ENCODE results near the gene DEPDC5.

DEPDC5 gene

DNA sequence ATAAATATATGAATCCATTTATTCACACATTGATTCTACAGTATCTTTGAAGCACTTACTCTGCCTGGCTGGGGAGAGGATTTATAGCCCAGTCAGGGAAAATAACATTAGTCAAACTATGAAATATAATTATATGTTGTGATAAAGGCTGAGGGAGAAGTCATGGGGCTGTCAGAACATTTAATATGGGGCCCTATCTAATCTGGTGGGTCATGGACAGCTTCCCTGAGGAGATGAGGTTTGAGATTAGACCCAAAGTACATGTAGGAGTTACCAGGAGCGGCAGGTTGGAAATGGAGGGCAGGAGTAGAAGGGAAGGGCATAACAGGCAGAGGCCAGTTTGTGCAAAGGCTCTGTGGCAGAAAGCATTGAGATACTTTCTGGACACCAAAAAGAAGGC, 86.2 kb downstream of the DEPDC5 start:
- no peak for DNase-seq
- CTCF ChIA-PET = no interaction called here
- no peaks in the 10 kb centered on the region for H3K9me3 Mint-ChIP-seq
- H3K4me1 Mint-ChIP-seq = no peaks in the 10 kb centered on the region
- H3K27me3 Mint-ChIP-seq = no peaks in the 10 kb centered on the region
- H3K36me3 Mint-ChIP-seq = peaks cover 37% of the 10 kb centered on the region
- no peak overlapping the region for H3K27ac Mint-ChIP-seq
- no peak overlapping the region for H3K4me3 Mint-ChIP-seq

DNA sequence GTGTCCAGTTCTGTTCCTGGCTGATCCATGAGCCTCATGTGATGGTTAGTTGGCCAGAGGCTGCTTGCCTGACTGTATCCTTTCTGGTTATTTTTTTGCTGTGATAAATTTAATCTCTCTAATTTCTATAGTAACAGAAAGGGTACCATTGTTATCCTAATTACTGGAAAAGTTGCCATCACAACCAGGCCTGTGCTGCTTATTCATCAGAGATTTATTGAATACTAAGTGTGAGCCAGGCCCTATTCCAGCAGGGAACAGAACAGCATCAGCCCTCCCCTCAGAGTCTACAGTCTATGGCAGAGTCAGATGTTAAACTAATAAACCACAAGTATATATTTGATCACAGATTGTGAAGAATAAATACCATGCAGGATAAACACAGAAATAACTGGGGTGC, 86.8 kb downstream of the DEPDC5 start:
- H3K4me1 Mint-ChIP-seq = no peaks in the 10 kb centered on the region
- no peak for DNase-seq
- CTCF ChIA-PET = no interaction called here
- no peak overlapping the region for H3K27ac Mint-ChIP-seq
- no peaks in the 10 kb centered on the region for H3K9me3 Mint-ChIP-seq
- H3K27me3 Mint-ChIP-seq = no peaks in the 10 kb centered on the region
- no peak overlapping the region for H3K4me3 Mint-ChIP-seq
- peaks cover 37% of the 10 kb centered on the region for H3K36me3 Mint-ChIP-seq

DNA sequence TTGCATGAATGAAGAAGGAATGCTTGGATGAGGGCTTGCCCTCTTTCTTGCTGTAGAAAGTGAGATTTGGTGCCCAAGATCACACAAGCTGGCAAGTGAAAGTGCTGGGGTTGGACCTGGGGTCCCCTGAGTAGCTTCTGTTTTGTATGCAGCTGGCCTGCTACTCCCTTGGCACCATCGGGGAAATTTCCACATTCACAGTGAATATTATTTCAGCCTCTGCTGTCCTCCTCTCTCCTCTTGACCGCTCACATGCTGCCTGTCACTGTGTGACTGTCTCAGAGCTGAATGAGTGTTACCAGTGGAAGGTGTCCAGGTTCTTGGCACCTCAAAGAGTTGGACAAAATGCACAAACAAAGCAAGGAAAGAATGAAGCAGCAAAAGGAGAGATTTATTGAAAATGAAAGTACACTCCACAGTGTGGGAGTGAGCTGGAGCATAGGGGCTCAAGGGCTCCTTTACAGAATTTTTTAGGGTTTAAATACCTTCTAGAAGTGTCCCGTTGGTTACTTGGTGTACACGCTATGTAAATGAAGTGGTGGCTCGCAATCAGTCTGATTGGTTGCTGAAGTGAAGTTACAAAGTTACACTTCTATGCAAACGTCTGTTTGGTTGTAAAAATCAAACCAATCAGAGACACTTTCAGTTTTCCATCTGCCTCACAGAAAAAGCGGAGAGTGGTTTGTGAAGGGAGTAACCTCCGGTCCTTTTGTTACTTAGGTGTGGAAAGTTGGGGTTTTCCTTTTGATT, 87.4 kb downstream of the DEPDC5 start:
- Mint-ChIP-seq H3K4me1 (no peaks in the 10 kb centered on the region), H3K36me3 (peaks cover 42% of the 10 kb centered on the region), H3K27me3 (no peaks in the 10 kb centered on the region), H3K4me3 (no peak overlapping the region), H3K9me3 (no peaks in the 10 kb centered on the region), H3K27ac (peak overlapping the region; percentile 13)
- no peak for DNase-seq
- CTCF ChIA-PET = no interaction called here

DNA sequence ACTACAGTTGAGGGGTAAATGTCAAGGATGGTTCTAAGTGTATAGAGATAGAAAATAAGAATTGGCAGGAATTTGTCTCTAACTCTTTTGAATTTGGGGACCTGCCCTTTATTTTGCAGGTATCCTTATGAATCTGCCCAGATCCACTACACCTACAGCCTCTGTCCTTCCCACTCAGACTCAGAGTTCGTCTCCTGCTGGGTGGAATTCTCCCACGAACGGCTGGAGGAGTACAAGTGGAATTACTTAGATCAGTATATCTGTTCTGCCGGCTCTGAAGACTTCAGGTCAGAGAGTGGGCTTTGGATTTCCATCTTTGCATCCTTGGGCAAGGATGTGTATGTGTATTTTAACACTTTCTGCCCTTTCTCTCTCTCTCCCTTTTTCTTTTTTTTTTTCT, 89.7 kb downstream of the DEPDC5 start:
- Mint-ChIP-seq H3K4me3 (no peak overlapping the region), H3K27ac (no peak overlapping the region), H3K4me1 (no peaks in the 10 kb centered on the region), H3K27me3 (no peaks in the 10 kb centered on the region), H3K36me3 (peaks cover 44% of the 10 kb centered on the region), H3K9me3 (no peaks in the 10 kb centered on the region)
- no peak for DNase-seq
- CTCF ChIA-PET = interaction anchor here (1.2 kb wide), 1 partner anchor 10 kb away, joined by 3 read pairs; no protein-coding TSS in a partner anchor

DNA sequence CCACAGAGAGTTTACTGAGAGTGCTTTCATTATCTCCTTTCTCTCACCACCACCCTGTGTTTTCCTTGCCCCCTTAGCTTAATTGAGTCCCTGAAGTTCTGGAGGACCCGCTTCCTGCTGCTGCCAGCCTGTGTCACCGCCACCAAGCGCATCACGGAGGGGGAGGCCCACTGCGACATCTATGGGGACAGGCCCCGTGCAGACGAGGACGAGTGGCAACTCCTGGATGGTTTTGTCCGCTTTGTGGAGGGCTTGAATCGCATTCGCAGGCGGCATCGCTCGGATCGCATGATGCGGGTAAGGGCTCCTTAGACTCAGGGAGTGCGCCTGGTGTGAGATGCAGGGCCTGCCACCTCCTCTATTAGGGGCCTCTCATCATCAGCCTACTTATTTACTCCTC, 91.1 kb downstream of the DEPDC5 start:
- CTCF ChIA-PET = interaction anchor here (0.6 kb wide), 1 partner anchor 126 kb away, joined by 3 read pairs; no protein-coding TSS in a partner anchor
- Mint-ChIP-seq H3K4me3 (no peak overlapping the region), H3K27me3 (no peaks in the 10 kb centered on the region), H3K27ac (no peak overlapping the region), H3K4me1 (no peaks in the 10 kb centered on the region), H3K36me3 (peaks cover 44% of the 10 kb centered on the region), H3K9me3 (no peaks in the 10 kb centered on the region)
- DNase-seq = no peak

DNA sequence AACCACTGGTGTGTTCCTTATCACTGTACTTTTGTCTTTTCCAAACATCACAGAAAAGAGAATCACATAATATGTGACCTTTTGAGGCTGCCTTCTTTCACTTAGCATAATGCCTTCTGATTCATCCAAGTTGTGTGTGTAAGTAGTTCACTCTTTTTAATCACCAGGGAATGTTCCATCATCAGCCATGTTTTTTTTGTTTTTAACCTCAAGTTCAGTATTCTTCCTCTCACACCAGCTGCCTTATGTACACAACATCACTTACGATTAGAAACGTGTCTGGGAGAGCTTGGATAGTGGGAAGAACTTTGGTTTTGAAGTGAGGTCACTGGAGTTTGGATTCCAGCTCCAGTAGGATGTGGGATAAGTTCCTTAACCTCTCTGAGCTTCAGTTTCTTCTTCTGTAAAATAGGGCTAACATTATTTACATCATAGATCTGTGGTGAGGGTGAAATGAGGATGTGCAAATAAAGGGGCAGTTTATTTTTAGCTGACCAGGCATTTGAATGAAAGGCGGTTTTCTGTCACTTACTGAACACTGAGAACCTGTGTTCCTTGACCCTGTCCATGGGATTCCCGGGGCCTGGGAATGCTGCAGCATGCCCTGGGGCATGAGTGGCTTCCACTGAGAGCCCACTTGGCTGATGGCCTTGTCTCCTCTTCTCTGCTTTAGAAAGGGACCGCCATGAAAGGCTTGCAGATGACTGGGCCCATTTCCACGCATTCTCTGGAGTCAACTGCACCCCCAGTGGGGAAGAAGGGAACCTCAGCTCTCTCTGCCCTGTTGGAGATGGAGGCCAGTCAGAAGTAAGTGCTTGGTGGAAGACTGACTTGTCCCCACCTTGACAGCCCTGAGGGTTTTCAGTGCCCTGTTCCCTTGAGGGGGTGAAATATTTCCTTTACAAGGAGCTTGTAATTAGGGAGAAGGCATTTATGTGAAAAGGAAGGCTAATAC, 92.6 kb downstream of the DEPDC5 start:
- no peak overlapping the region for H3K27ac Mint-ChIP-seq
- peaks cover 40% of the 10 kb centered on the region for H3K36me3 Mint-ChIP-seq

DNA sequence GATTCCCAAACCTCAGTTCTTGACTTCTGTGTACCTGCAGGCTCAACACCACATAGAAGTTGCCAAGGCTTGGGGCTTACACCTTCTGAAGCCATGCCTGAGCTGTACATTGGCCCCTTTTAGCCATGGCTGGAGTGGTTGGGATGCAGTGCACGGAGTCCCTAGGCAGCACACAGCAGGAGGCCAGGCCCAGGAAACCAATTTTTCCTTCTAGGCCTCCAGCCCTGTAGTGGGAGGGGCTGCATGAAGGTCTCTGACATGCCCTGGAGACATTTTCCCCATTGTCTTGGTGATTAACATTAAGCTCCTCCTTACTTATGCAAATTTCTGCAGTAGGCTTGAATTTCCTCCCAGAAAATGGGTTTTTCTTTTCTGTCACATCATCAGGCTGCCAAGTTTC, 94.6 kb downstream of the DEPDC5 start:
- peaks cover 34% of the 10 kb centered on the region for H3K36me3 Mint-ChIP-seq
- no peaks in the 10 kb centered on the region for H3K4me1 Mint-ChIP-seq
- H3K27ac Mint-ChIP-seq = no peak overlapping the region
- H3K9me3 Mint-ChIP-seq = no peaks in the 10 kb centered on the region
- CTCF ChIA-PET = no interaction called here
- no peak overlapping the region for H3K4me3 Mint-ChIP-seq
- DNase-seq = no peak
- no peaks in the 10 kb centered on the region for H3K27me3 Mint-ChIP-seq

More for the DNA sequence above, 92.6 kb downstream of the DEPDC5 start:
- no peak for DNase-seq
- CTCF ChIA-PET = interaction anchor here (0.6 to 1.3 kb wide), 2 partner anchors 12 to 105 kb away, joined by 3 read pairs; no protein-coding TSS in a partner anchor
- Mint-ChIP-seq H3K4me1 (no peaks in the 10 kb centered on the region), H3K27me3 (no peaks in the 10 kb centered on the region), H3K4me3 (no peak overlapping the region), H3K9me3 (no peaks in the 10 kb centered on the region)

DNA sequence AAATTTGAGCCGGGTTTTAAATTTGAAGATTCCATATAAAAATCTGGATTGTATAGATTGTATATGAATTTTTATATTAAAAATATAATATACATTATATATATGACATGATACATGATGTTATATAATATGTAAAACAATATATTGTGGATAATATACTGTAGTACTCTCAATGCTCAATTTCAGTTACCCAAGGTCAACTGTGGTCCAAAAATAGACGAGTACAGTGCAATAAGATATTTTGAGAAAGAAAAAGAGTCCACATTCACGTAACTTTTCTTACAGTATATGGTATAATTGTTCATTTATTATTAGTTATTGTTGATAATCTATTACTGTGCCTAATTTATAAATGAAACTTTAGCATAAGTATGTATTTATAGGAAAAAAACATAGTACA, 96.3 kb downstream of the DEPDC5 start:
- no peaks in the 10 kb centered on the region for H3K27me3 Mint-ChIP-seq
- H3K4me3 Mint-ChIP-seq = no peak overlapping the region
- H3K27ac Mint-ChIP-seq = no peak overlapping the region
- no peak for DNase-seq
- no peaks in the 10 kb centered on the region for H3K9me3 Mint-ChIP-seq
- H3K4me1 Mint-ChIP-seq = no peaks in the 10 kb centered on the region
- CTCF ChIA-PET = no interaction called here
- peaks cover 30% of the 10 kb centered on the region for H3K36me3 Mint-ChIP-seq

DNA sequence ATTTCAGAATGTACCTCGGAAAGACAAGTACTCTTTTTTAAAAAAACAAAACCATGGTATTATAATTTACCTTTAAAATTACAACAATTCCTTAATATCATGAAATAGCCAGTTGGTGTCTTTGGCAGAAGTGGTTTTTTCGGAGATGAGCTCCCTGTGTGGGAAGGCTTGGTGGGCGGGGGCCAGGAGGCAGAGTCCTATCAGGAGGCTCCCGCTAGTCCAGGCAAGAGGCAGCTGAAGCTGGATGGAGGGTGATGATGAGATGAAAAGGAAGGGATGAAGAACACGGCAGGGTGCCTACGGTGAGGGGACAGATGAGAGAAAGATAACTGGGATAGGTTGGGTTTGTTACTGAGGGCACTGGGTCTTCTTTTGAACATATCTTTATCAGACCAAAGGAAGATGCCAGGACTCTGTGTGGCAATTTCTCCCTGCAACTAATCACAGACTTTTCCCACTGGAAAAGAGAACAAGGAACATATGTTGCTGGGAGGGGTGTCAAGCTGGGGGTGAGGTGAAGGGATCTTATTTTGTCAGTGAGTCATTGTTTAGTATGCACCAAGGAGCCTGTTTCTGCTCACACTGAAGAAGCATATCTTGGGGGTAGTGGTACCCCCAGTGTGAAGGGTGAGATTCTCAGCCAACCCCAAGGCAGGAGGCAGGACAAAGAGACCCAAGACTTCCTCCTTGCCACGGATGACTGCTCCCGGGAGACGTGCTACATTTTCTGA, 99.0 kb downstream of the DEPDC5 start:
- H3K27me3 Mint-ChIP-seq = no peaks in the 10 kb centered on the region
- no peak overlapping the region for H3K27ac Mint-ChIP-seq
- DNase-seq = no peak
- no peak overlapping the region for H3K4me3 Mint-ChIP-seq
- peaks cover 18% of the 10 kb centered on the region for H3K36me3 Mint-ChIP-seq
- no peaks in the 10 kb centered on the region for H3K9me3 Mint-ChIP-seq
- no peaks in the 10 kb centered on the region for H3K4me1 Mint-ChIP-seq
- CTCF ChIA-PET = no interaction called here

DNA sequence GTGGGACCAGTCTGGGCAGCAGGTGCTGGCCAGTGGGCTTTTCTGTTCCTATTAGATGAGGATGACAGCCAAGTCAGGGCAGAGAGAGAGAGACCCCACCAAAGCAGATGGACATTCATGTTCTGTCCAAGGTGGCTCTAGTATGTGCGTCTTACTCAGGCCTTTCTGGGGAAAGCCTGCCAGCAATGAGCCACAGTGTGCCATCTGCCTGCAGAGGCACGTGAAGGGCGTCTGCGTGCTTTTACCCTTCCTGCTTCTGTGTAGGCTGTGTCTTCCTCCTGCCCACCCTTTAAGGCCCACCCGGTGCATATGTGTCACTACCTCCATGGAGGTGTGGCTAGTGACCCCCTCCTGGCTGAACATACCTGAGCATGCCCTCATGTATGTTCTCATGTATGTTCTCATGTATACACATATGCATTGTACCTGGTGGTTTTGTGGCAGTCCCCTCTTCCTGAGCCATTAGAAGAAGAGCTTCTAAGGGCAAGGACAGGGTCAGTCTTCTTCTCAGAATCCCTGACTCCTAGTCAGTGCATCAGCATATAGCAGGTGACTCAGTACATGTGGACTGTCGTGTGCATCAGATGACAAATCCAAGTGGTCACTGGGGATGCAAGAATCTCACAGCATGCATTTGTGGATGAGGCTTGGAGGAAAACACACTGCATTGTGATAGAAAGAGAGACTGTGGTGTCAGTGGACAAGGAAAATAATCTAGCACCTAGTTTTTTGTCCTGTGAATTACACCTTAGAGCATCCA, 100.1 kb downstream of the DEPDC5 start:
- CTCF ChIA-PET = no interaction called here

DNA sequence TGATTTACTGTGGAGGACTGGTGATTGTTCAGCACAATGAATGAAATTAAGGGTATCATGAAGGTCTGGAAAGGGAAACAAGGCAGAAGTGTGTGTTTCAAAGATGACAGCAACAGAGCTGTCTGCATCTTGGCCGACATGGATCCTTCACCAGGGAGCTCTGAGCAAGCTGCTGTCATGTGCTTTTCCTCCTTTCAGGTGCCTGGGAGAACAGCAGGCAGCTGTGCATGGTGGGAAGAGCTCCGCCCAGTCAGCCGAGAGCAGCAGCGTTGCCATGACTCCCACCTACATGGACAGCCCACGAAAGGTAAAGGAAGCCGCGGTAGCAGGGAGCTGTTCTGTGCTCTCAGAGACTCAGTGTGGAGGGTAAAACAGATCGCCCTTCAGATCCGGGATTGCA, 103.4 kb downstream of the DEPDC5 start:
- Mint-ChIP-seq H3K4me1 (no peaks in the 10 kb centered on the region), H3K36me3 (peaks cover 16% of the 10 kb centered on the region), H3K4me3 (no peak overlapping the region), H3K27ac (no peak overlapping the region), H3K27me3 (no peaks in the 10 kb centered on the region), H3K9me3 (no peaks in the 10 kb centered on the region)
- CTCF ChIA-PET = interaction anchor here (1.6 kb wide), 1 partner anchor 10 kb away, joined by 3 read pairs; no protein-coding TSS in a partner anchor
- DNase-seq = no peak

More for the DNA sequence above, 100.1 kb downstream of the DEPDC5 start:
- Mint-ChIP-seq H3K4me1 (no peaks in the 10 kb centered on the region), H3K27me3 (no peaks in the 10 kb centered on the region), H3K36me3 (peaks cover 16% of the 10 kb centered on the region), H3K27ac (no peak overlapping the region), H3K4me3 (no peak overlapping the region), H3K9me3 (no peaks in the 10 kb centered on the region)
- no peak for DNase-seq

DNA sequence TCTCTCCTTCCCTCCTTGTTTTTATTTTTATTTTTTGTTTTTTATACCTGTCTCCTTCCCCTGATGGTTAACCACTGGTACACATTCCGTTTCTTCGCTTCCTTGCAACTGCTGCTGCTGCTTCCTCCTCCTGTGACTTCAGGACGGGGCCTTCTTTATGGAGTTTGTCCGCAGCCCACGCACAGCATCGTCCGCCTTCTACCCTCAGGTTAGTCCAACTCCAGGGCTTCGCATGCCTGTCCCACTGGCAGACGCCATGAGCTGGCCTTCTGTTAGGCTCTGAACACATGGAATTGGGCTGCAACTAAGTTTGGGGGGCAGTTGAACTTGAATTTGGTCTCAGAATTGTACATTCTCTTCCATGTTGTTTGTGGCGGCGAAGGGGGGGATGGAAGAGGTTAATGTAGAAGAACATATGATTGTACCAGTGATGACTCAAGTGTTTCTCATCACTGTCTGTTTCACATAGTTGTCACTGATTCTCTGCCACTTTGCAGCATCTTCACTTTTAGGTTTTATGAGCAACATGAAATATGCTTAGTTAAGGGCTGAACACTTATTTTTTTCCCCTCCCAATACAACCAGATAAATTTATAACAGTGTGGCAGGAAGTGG, 107.5 kb downstream of the DEPDC5 start:
- Mint-ChIP-seq H3K36me3 (peaks cover 13% of the 10 kb centered on the region), H3K9me3 (no peaks in the 10 kb centered on the region), H3K4me3 (no peak overlapping the region), H3K4me1 (no peaks in the 10 kb centered on the region), H3K27ac (no peak overlapping the region), H3K27me3 (no peaks in the 10 kb centered on the region)
- CTCF ChIA-PET = no interaction called here
- DNase-seq = no peak

DNA sequence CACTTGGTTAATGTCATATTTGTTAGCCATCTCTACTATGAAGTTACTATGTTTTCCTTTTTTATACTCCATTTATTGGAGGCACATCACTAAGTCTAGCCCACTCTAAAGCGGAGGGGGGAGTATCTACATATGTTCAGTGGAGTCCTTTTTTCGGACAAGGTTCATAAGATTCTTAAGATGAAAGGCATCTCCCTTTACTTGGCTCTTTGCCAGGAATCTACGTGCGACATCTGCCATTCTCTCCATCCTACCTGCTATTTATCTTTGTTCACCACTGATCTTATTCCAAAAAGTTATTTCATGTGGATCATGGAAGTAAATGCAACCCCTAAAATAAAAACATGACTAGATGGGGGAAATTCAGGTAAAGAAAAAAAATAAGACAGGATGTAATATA, 113.1 kb downstream of the DEPDC5 start:
- Mint-ChIP-seq H3K36me3 (peaks cover 18% of the 10 kb centered on the region), H3K4me3 (no peak overlapping the region), H3K9me3 (no peaks in the 10 kb centered on the region), H3K27me3 (no peaks in the 10 kb centered on the region), H3K27ac (no peak overlapping the region), H3K4me1 (peaks cover 6% of the 10 kb centered on the region)
- CTCF ChIA-PET = no interaction called here
- no peak for DNase-seq
